Tibial nerve (tissue), 4 donors: Measurements from ENCODE around the gene PI4K2A. TPM values are rescaled to one million over a fixed set of nuclear protein-coding genes. Genes with fewer than 3 reads are reported as not detected.
A peak's percentile ranks its signal among the peaks of the same experiment; 100 is the strongest.

ENCODE experiments used
- DNase-seq, 2 donors: peaks; one replicate each; pipeline ENCODE4 v3.0.0-alpha.2; 2019; ENCODE audit warnings: low spot score in 2 of 2
- H3K27ac ChIP-seq, 4 donors: fragments of 200-600 bp; sonication (generic) in 3 of 4; one replicate each; pipeline ENCODE4 v1.5.1; 2017 to 2019; ENCODE audit warnings: mild to moderate bottlenecking in 1 of 4
- H3K27me3 ChIP-seq, 2 donors: fragments of 200-600 bp; sonication (generic) in 1 of 2; one replicate each; pipeline versions ENCODE4 v1.5.1 to v1.6.0; 2017 to 2019
- H3K36me3 ChIP-seq, 3 donors: fragments of 200-600 bp; sonication (generic); one replicate each; pipeline ENCODE4 v1.5.1; 2018 to 2019
- H3K4me1 ChIP-seq, 4 donors: fragments of 200-600 bp; sonication (generic) in 3 of 4; one replicate each; pipeline ENCODE4 v1.5.1; 2017 to 2019
- H3K4me3 ChIP-seq, 4 donors: fragments of 200-600 bp; sonication (generic) in 3 of 4; one replicate each; pipeline ENCODE4 v1.5.1; 2017 to 2019; ENCODE audit warnings: mild to moderate bottlenecking in 1 of 4, moderate library complexity in 1 of 4
- H3K9me3 ChIP-seq, 4 donors: fragments of 200-600 bp; sonication (generic) in 3 of 4; one replicate each; pipeline ENCODE4 v1.5.1; 2017 to 2019
- EP300 ChIP-seq, 2 donors: sonication (generic); formaldehyde crosslinking; IDR thresholded peaks; one replicate each; pipeline ENCODE4 v1.6.1; 2017; ENCODE audit warnings: antibody characterized with exemption in 2 of 2, mild to moderate bottlenecking in 1 of 2
- POLR2A ChIP-seq, 2 donors: fragments of 450-650 bp; IDR thresholded peaks; one replicate each; pipeline ENCODE4 v1.6.1; 2017; ENCODE audit warnings: antibody characterized with exemption in 2 of 2, mild to moderate bottlenecking in 2 of 2, moderate library complexity in 2 of 2
- WGBS, 2 donors: methylation state at CpG; one replicate each; pipeline ENCODE4 v1.1.5; 2018; 5-methylcytosine and 5-hydroxymethylcytosine counted together
- total RNA-seq, 4 donors: library from RNA; depleted of rRNA; stranded (reverse); fragments of >200 nt; gene quantifications; one replicate each; pipeline ENCODE4 v1.1.0, GENCODE V29; 2016
- TF ChIP-seq, protein P1 (sequence below), 5 experiments: fragments of 200-600 bp in 3 of 5; fragments of 450-650 bp in 2 of 5; sonication (generic) in 3 of 5; IDR thresholded peaks; one replicate each; pipeline ENCODE4 v1.5.1; 2016 to 2019; ENCODE audit warnings: antibody characterized with exemption in 5 of 5, mild to moderate bottlenecking in 3 of 5, moderate library complexity in 2 of 5

PI4K2A gene
- total RNA-seq, 4 donors from 2014 or later = 17.0 to 29.1 (median 21.0) TPM

DNA sequence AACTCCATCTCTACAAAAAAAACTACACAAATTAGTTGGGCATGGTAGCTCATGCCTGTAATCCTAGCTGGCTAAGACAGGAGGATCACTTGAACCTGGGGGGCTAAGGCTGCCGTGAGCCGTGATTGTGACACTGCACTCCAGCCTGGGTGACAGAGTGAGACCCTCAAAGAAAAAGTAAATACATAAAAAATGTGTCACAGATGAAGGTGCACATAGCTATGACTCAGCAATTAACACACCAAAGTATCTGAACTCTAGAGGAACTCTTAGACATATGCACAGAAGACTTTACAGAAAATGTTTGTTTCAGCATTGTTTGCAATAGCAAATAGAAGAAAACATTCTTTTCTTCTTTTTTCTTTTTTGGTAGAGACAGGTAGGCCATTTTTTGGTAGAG, 42.7 kb upstream of the PI4K2A start:
- TF ChIP-seq, protein P1, sequence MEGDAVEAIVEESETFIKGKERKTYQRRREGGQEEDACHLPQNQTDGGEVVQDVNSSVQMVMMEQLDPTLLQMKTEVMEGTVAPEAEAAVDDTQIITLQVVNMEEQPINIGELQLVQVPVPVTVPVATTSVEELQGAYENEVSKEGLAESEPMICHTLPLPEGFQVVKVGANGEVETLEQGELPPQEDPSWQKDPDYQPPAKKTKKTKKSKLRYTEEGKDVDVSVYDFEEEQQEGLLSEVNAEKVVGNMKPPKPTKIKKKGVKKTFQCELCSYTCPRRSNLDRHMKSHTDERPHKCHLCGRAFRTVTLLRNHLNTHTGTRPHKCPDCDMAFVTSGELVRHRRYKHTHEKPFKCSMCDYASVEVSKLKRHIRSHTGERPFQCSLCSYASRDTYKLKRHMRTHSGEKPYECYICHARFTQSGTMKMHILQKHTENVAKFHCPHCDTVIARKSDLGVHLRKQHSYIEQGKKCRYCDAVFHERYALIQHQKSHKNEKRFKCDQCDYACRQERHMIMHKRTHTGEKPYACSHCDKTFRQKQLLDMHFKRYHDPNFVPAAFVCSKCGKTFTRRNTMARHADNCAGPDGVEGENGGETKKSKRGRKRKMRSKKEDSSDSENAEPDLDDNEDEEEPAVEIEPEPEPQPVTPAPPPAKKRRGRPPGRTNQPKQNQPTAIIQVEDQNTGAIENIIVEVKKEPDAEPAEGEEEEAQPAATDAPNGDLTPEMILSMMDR (IDR thresholded peaks at IDR 0.05) = no peak
- no peak for TF ChIP-seq POLR2A (IDR thresholded peaks at IDR 0.05)
- TF ChIP-seq EP300 (IDR thresholded peaks at IDR 0.05) = no peak
- DNase-seq = no peak
- Histone ChIP-seq H3K4me1 (peaks cover 0 to 24% (median 6%) of the 10 kb centered on the region in 4 donors), H3K27ac (peak overlapping the region in 1 of 4 donors; percentile 86), H3K27me3 (no peaks in the 10 kb centered on the region), H3K4me3 (no peak overlapping the region), H3K36me3 (no peaks in the 10 kb centered on the region), H3K9me3 (no peaks in the 10 kb centered on the region)
- WGBS, 2 donors = 87 to 88% methylated on average over 2 of the region's 2 CpGs

DNA sequence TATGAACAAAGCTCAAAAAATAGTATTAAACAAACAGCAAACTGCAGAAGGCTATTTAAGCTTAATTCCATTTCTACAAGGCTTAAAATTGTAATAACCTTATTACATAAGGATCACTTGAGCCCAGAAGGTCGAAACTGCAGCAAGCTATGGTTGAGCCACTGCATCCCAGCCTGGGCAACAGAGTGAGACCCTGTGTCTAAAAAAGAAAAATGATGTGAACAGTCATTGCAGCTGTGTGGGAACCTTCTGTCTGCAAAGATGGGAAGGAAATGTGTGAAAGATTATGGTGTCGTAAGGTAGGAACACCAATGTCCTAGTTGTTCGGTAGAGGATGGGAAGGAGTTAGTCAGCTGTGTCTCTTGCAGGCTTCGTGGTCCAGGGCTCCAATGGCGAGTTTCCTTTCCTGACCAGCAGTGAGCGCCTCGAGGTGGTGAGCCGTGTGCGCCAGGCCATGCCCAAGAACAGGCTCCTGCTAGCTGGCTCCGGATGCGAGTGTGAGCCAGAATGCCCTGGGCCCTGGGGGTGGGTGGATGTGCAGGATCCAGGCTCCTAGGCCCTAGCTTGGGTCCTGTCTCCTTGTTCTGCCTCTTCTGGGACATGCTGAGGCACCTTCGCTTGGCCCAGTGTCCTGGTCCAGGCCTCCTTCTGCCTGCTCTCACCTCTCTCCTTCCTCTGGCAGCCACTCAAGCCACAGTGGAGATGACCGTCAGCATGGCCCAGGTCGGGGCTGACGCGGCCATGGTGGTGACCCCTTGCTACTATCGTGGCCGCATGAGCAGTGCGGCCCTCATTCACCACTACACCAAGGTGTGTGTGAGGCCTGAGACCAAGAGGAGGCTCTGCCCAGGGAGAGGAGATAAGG, 41.8 kb upstream of the PI4K2A start:
- Histone ChIP-seq H3K27ac (no peak overlapping the region), H3K4me1 (peaks cover 0 to 18% (median 6%) of the 10 kb centered on the region in 4 donors), H3K27me3 (no peaks in the 10 kb centered on the region), H3K36me3 (no peaks in the 10 kb centered on the region), H3K4me3 (no peak overlapping the region), H3K9me3 (no peaks in the 10 kb centered on the region)
- DNase-seq = no peak
- TF ChIP-seq, protein P1 (IDR thresholded peaks at IDR 0.05) = no peak
- TF ChIP-seq POLR2A (IDR thresholded peaks at IDR 0.05) (no peak), EP300 (IDR thresholded peaks at IDR 0.05) (no peak)
- 91 to 93% methylated on average over 19 of the region's 19 CpGs for WGBS, 2 donors

DNA sequence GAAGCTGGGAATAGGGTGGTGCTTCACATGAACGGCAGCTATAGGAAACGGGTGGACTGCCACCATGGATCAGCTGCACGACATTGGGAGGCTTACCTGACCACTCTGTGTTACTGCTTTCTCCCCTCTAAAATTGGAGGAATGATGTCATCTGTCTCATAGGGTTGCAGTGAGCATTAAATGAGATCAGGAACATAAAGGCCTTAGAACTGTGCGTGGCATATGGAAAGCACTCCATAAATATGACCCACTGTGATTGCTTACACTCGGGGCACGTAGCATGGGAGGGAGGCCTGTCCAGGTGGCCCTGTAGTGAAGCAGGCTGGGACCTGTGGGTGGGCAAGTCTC, 41.2 kb upstream of the PI4K2A start:
- Histone ChIP-seq H3K27me3 (no peaks in the 10 kb centered on the region), H3K9me3 (no peaks in the 10 kb centered on the region), H3K36me3 (no peaks in the 10 kb centered on the region), H3K27ac (no peak overlapping the region), H3K4me3 (no peak overlapping the region), H3K4me1 (peaks cover 0 to 17% (median 6%) of the 10 kb centered on the region in 4 donors)
- DNase-seq = no peak
- 85 to 87% methylated on average over 6 of the region's 6 CpGs for WGBS, 2 donors
- TF ChIP-seq EP300 (IDR thresholded peaks at IDR 0.05) (no peak), POLR2A (IDR thresholded peaks at IDR 0.05) (no peak)
- TF ChIP-seq, protein P1 (IDR thresholded peaks at IDR 0.05) = no peak

DNA sequence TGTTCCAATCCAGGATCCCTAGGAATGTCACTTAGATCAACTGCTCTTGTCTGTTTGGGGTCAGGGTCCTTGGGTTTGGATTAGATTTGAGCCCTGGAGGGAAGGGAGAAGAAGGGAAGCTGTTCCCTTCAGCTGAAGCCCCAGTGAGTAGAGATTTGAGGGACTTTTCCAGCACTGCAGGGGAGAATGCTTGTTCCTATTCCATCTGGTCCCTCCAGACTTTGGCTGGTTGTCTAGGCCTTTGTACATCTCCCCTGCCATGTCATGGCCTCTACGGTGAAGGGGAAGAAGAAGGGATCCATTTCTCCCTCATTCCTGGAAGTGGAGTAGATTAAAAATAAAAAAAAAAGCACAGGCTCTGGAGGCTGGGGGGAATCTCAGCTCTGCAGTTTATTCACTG, 39.9 kb upstream of the PI4K2A start:
- Histone ChIP-seq H3K27ac (no peak overlapping the region), H3K36me3 (no peaks in the 10 kb centered on the region)
- 86 to 95% methylated on average over 1 of the region's 1 CpG for WGBS, 2 donors

More for the DNA sequence above, 39.9 kb upstream of the PI4K2A start:
- Histone ChIP-seq H3K9me3 (no peaks in the 10 kb centered on the region), H3K4me3 (no peak overlapping the region), H3K4me1 (peaks cover 0 to 17% (median 5%) of the 10 kb centered on the region in 4 donors), H3K27me3 (no peaks in the 10 kb centered on the region)
- DNase-seq = no peak
- no peak for TF ChIP-seq EP300 (IDR thresholded peaks at IDR 0.05)
- TF ChIP-seq, protein P1 (IDR thresholded peaks at IDR 0.05) = no peak
- TF ChIP-seq POLR2A (IDR thresholded peaks at IDR 0.05) = no peak
